Adrenal gland (tissue), 5 donors: ENCODE data around the gene FAM53B.

Experiments
- POLR2A ChIP-seq, 2 donors: fragments of 450-650 bp; IDR thresholded peaks; one replicate each; pipeline ENCODE4 v1.6.1; 2017; ENCODE audit warnings: antibody characterized with exemption in 2 of 2, mild to moderate bottlenecking in 2 of 2, moderate library complexity in 1 of 2
- TF ChIP-seq, protein P1 (sequence below), 6 experiments: fragments of 450-650 bp in 4 of 6; fragments of 200-600 bp in 2 of 6; sonication (generic) in 1 of 6; IDR thresholded peaks; 1 replicate in 5 of 6; 2 replicates in 1 of 6; pipeline versions ENCODE4 v1.5.1 to v1.8.0; 2016 to 2021; ENCODE audit warnings: antibody characterized with exemption in 6 of 6, mild to moderate bottlenecking in 2 of 6, moderate library complexity in 1 of 6
- donor health status: DM: no; HTN: no; CAD: no.

- TF ChIP-seq, protein P1, sequence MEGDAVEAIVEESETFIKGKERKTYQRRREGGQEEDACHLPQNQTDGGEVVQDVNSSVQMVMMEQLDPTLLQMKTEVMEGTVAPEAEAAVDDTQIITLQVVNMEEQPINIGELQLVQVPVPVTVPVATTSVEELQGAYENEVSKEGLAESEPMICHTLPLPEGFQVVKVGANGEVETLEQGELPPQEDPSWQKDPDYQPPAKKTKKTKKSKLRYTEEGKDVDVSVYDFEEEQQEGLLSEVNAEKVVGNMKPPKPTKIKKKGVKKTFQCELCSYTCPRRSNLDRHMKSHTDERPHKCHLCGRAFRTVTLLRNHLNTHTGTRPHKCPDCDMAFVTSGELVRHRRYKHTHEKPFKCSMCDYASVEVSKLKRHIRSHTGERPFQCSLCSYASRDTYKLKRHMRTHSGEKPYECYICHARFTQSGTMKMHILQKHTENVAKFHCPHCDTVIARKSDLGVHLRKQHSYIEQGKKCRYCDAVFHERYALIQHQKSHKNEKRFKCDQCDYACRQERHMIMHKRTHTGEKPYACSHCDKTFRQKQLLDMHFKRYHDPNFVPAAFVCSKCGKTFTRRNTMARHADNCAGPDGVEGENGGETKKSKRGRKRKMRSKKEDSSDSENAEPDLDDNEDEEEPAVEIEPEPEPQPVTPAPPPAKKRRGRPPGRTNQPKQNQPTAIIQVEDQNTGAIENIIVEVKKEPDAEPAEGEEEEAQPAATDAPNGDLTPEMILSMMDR (IDR thresholded peaks at IDR 0.05), result no peak
- TF ChIP-seq POLR2A (IDR thresholded peaks at IDR 0.05), result no peak
Observed at GRCh38 chr10:124681091-124681490, 63.1 kb downstream of the FAM53B start.
